Ishikawa (cell line): ENCODE results near the gene HJURP.

Experiments used
- CEBPB ChIP-seq: IDR thresholded peaks from 2 replicates; pipeline ENCODE4 v1.6.1; 2012
- EGR1 ChIP-seq: IDR thresholded peaks from 2 replicates; pipeline ENCODE4 v1.6.1; 2012
- EP300 ChIP-seq: IDR thresholded peaks from 2 replicates; pipeline ENCODE4 v1.6.1; 2012; ENCODE audit warnings: borderline replicate concordance
- FOXM1 ChIP-seq: IDR thresholded peaks from 2 replicates; pipeline ENCODE4 v1.6.1; 2012; ENCODE audit warnings: low read depth, borderline replicate concordance
- MAX ChIP-seq: IDR thresholded peaks from 2 replicates; pipeline ENCODE4 v1.6.1; 2012
- NFIC ChIP-seq: IDR thresholded peaks from 2 replicates; pipeline ENCODE4 v1.6.1; 2012
- REST ChIP-seq: IDR thresholded peaks from 2 replicates; pipeline ENCODE4 v1.6.1; 2012; ENCODE audit warnings: low read depth, mild to moderate bottlenecking
- TAF1 ChIP-seq: IDR thresholded peaks from 2 replicates; pipeline ENCODE4 v1.6.1; 2012; ENCODE audit warnings: low read depth, mild to moderate bottlenecking
- TCF12 ChIP-seq: IDR thresholded peaks from 2 replicates; pipeline ENCODE4 v1.6.1; 2012; ENCODE audit warnings: low read depth
- YY1 ChIP-seq: IDR thresholded peaks from 2 replicates; pipeline ENCODE4 v1.6.1; 2012; ENCODE audit warnings: low read depth
- ZBTB7A ChIP-seq: IDR thresholded peaks from 2 replicates; pipeline ENCODE4 v1.6.1; 2012; ENCODE audit warnings: low read depth

- TF ChIP-seq CEBPB (no peak), MAX (no peak), TAF1 (no peak), EGR1 (no peak), TCF12 (no peak), EP300 (no peak), ZBTB7A (no peak), YY1 (no peak), FOXM1 (no peak), REST (no peak), NFIC (no peak)
These were observed 50.9 kb downstream of the HJURP start for GRCh38 chr2:233803292-233803911.
